Stomach (tissue), 4 donors: ENCODE results near the gene DCAF6.

ENCODE experiments used
- POLR2A ChIP-seq, 4 donors: fragments of 450-650 bp; IDR thresholded peaks; one replicate each; pipeline ENCODE4 v1.6.1; 2016; ENCODE audit warnings: antibody characterized with exemption in 4 of 4, control low read depth in 2 of 4, mild to moderate bottlenecking in 1 of 4, moderate library complexity in 1 of 4
- TF ChIP-seq, protein P1 (sequence below), 7 experiments: fragments of 450-650 bp in 4 of 7; fragments of 200-600 bp in 3 of 7; sonication (generic) in 3 of 7; IDR thresholded peaks; one replicate each; pipeline ENCODE4 v1.5.1; 2016 to 2019; ENCODE audit warnings: antibody characterized with exemption in 7 of 7, control low read depth in 2 of 7, mild to moderate bottlenecking in 1 of 7

DNA sequence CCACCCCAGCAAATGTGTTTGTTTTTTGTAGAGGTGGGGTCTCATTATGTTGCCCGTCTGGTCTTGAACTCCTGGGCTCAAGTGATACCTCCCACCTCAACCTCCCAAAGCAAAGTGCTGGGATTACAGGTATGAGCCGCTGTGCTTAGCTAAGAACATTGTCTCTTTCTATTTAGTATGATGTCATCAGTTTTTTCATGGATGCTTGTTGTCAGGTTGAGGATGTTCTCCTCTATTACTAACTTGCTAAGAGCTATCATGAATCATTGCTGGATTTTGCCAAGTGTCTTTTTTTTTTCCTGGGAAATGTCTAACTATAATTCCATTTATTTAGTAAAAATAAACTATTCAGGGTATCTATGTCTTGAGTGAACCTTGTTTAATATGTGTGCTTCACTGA lies 19.4 kb downstream of the DCAF6 start:
- TF ChIP-seq, protein P1, sequence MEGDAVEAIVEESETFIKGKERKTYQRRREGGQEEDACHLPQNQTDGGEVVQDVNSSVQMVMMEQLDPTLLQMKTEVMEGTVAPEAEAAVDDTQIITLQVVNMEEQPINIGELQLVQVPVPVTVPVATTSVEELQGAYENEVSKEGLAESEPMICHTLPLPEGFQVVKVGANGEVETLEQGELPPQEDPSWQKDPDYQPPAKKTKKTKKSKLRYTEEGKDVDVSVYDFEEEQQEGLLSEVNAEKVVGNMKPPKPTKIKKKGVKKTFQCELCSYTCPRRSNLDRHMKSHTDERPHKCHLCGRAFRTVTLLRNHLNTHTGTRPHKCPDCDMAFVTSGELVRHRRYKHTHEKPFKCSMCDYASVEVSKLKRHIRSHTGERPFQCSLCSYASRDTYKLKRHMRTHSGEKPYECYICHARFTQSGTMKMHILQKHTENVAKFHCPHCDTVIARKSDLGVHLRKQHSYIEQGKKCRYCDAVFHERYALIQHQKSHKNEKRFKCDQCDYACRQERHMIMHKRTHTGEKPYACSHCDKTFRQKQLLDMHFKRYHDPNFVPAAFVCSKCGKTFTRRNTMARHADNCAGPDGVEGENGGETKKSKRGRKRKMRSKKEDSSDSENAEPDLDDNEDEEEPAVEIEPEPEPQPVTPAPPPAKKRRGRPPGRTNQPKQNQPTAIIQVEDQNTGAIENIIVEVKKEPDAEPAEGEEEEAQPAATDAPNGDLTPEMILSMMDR (IDR thresholded peaks at IDR 0.05): no peak
- no peak for TF ChIP-seq POLR2A (IDR thresholded peaks at IDR 0.05)
